Occipital lobe (tissue), 3 donors: ENCODE data around the gene RPL34. TPM values are rescaled to one million over a fixed set of nuclear protein-coding genes. Genes with fewer than 3 reads are reported as not detected.

Source experiments
- DNase-seq: peaks from one replicate; lab custom pipeline; 2025; lab: John Stamatoyannopoulos, UW
- small RNA-seq: library from RNA; depleted of rRNA; stranded (forward); fragments of <200 nt; gene quantifications from one replicate; pipeline ENCODE3, GENCODE V24; 2014
- total RNA-seq: library from RNA; depleted of rRNA; stranded (reverse); fragments of >200 nt; gene quantifications from one replicate; pipeline ENCODE4 v1.2.3, GENCODE V29; 2014

RPL34 gene
- total RNA-seq, 1 donor from 2014 or later: 1,436 TPM

- no peak for DNase-seq
Measured at GRCh38 chr4:108624263-108625056, 4.1 kb downstream of the RPL34 start.

DNA sequence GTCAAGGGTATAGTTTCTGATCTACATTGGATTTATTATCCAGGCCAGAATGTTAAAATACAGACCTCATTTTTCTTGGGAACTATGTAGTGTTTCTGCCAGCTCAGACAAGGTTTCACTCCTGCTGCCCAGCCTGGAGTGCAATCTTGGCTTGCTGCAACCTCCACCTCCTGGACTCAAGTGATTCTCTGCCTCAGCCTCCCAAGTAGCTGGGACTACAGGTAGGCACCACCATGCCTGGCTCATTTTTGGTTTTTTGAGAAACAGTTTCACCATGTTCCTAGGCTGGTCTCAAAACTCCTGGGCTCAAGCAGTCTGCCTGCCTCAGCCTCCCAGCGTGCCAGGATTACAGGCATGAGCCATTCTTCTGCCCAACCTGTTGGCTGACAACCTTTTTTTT is 5.7 kb downstream of the RPL34 start:
- DNase-seq: no peak

DNA sequence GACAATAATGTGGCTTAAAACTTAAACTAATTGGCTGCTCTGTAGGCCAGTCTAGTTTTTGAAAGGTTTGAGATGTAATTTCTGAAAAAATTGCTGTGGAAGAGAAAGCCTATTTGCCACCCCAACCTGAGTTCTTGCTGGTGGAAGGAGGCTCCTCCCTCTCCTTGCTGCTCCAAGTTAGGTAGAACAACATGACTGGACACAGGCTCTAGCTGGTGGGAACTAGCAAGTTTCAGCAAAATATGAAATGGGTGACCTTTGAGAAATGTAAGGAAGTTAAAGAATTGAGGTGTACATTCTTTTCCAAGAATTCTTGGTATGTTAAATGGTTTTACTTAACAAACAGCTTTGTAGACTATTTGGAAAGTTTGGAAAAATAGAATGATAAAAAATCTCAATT is 8.0 kb downstream of the RPL34 start:
- DNase-seq: no peak

DNA sequence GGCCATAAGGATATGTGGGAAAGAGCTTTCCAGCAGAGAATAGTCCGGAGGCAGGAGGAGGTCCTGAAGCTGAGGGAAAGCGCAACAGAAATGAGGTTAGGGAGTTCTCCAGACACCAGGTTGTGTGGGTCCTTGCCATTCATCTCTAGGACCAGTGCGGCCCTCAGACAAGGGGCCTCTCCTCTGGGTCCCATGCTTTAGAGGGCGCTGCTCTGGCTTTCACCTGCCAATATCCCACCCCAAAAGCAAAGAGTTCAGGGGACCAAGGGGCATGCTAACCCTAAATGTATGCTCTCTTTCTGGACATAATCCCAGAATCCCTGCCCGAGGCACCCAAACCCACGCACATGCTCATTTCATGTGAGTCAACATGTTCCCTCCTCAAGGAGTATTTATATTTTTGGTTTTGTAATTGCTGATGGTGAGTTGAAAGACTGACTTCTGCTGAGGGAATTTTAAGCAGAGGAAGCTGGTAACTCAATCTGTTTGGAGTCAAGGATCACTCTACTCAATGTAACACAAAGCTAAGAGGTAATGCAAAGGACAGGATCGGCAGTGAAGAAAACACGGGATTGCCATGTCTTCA is 14.8 kb downstream of the RPL34 start:
- no peak for DNase-seq

GRCh38 chr4:108636246-108636645 is 15.9 kb downstream of the RPL34 start:
- DNase-seq: no peak

DNA sequence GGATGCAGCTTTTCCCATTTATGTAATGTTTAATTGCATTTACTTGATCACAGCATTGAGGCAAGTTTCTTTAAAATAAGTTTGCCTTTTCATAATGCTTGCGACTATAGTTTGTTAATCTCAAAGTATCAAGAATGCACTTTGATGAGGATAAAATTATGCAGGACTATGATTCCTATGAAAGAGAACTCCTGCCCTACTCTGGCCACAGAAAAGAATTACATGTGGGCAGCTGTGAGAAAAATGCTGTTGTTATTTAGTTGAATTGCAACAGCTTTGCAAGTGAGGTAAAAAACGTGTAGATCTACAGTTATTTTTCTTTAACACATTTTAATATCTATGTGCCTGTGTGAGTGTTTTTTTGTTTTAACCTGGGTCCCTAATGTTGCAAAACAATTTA is 17.5 kb downstream of the RPL34 start:
- DNase-seq: no peak

- no peak for DNase-seq
Measured at GRCh38 chr4:108644237-108644636, 23.9 kb downstream of the RPL34 start.

DNA sequence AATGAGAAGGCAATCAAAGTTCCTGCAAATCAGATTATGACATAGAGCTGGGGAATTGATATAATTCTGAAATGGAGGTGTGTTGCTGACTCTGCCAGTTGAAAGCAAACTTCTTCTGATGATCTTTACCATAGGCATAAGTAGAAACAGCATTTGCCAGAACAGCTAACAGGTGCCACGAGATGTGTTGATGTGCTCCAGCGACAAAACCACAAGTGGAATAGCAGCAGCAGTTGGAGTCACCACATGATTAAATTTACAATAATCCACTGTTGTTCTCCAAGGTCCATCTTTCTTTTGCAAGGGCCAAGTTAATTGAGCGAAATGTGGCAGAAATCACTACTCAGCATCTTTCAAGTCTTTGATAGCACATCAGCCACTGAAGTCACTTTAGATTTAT is 26.3 kb downstream of the RPL34 start:
- no peak for DNase-seq

DNA sequence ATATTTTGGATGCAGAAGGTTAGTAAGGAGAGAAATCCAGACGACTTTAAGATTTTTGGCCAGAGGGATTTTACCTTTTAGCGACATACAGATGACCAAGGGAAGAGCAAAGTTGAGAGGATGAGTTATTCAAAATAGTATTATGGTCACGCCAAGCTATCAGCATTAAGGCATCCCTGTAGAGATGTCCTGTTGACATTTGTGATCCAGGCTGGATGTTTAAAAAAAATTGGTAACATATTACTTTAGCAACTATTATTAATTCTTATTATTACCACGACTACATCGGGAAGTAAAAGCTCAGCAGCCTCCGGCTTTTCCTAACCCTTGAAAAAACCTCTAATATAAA is 29.5 kb downstream of the RPL34 start:
- no peak for DNase-seq

DNA sequence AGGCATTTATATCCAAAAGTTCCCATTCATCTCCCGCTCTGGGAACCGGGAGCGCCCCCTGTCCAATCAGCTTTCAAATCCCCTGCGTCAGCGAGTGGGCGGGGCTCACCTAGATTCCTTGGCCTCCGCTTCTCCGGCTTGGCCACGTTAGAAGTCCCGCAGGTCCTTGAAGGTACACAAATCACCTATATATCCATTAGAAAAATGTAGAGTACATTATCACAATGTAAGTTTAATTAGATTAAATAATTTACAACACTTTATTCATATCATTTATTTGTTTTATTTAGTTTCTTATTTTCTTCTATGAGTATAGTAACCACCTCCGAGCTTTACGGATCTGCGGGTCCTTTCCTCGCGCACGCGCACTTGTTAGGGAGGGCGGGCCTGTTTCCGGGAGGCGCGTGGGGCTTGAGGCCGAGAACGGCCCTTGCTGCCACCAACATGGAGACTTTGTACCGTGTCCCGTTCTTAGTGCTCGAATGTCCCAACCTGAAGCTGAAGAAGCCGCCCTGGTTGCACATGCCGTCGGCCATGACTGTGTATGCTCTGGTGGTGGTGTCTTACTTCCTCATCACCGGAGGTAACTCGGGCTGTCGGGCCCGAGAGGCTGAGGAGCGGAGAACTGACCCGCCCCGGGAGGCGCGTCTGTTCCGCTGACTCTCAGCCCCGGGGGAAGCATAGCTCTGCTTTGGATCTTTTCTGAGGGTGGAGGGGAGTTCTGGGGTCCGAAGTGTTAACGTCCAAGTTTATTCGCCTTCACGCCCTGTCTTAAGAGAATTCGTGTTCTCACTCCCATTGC is 30.0 kb downstream of the RPL34 start, which contains the start of gene OSTC:
Gene OSTC, plus strand, starts transcription at position 388 of the 802 bp plus-strand sequence. Its CDS starts 57 bp downstream, at position 445.
- DNase-seq: peak; percentile 84

GRCh38 chr4:108651014-108651791 is 30.8 kb downstream of the RPL34 start:
- DNase-seq: no peak

- DNase-seq: no peak
Measured at GRCh38 chr4:108662629-108663028, 42.3 kb downstream of the RPL34 start.

DNA sequence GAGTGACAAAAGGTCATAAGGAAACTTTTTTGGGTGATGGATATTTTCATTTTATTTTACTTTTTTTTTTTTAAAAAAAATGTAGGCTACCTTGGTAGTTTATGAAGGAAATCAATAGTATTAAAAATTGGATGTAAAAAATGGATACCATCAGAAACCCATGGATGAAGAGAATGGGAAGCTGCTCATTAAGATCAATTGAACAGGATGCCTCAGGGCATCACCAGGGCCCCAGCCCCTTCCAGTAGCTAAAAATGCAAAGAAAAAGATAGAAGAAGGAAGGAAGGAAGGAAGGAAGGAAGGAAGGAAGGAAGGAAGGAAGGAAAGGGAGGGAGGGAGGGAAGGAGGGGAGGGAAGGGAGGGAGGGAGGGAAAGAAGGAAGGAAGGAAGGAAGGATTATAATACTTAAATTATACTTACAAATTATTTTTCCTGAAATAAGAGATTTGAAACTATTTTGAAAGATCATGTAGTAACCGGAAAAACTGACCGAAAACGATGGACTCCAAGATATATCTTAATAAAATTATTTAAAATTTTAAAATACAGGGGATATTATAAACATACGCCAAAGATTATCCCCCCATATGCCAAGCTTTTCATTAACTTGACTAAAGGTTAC is 54.1 kb downstream of the RPL34 start:
- no peak for DNase-seq

Small RNA genes within 50 kb of the gene (small RNA-seq; reads per million reads assigned to genes)
- gene RNU6-431P: not detected

Other genes with a start within 250 kb of the RPL34 start
- gene OSTC, start 30.0 kb downstream of the RPL34 start, total RNA-seq: 57.2 TPM
- gene ETNPPL, start 142.5 kb downstream of the RPL34 start, total RNA-seq: 0.78 TPM